Measurements from ENCODE around the gene AK4. TPM values are rescaled to one million over a fixed set of nuclear protein-coding genes. Genes with fewer than 3 reads are reported as not detected.

Gene AK4
- total and polyA plus RNA-seq, 2 of the 4 experiments (the other 2 are of a cell fraction): 12.4 to 30.3 TPM

GRCh38 chr1:65207317-65207716 is 59.3 kb downstream of the AK4 start:
- Histone ChIP-seq H4K20me1 (ENCODE audit: insufficient read depth, low read length) (no peaks in the 10 kb centered on the region), H2BK120ac (ENCODE audit: low read depth, low read length) (no peak overlapping the region), H4K5ac (ENCODE audit: low read depth, low read length) (no peak overlapping the region), H3K14ac (replicated peaks; ENCODE audit: low read depth, low read length) (no peak overlapping the region), H2AK5ac (ENCODE audit: low read depth, low read length) (no peak overlapping the region), H3K18ac (ENCODE audit: low read depth, low read length) (no peak overlapping the region), H3K4me2 (ENCODE audit: low read depth, low read length) (no peak overlapping the region), H3K36me3 (ENCODE audit: control insufficient read depth, insufficient read depth, low read length) (no peaks in the 10 kb centered on the region), H3K9me3 (ENCODE audit: control insufficient read depth, insufficient read depth, low read length) (no peaks in the 10 kb centered on the region), H2BK15ac (ENCODE audit: low read depth, low read length) (no peak overlapping the region), H3K23ac (ENCODE audit: low read depth, low read length) (no peak overlapping the region), H3K56ac (ENCODE audit: extremely low read depth, insufficient read depth, low read length) (no peak overlapping the region), H3K27me3 (ENCODE audit: control insufficient read depth, insufficient read depth, low read length) (no peaks in the 10 kb centered on the region), H2AK9ac (replicated peaks; ENCODE audit: low read depth, low read length, poor library complexity) (no peak overlapping the region), H2BK5ac (ENCODE audit: low read depth, low read length, poor library complexity, severe bottlenecking) (no peak overlapping the region), H4K8ac (ENCODE audit: low read depth in 2 of 2, low read length in 2 of 2) (no peak overlapping the region), H2BK20ac (ENCODE audit: low read depth, low read length) (no peak overlapping the region), H3K9me1 (ENCODE audit: insufficient read depth, low read length) (no peaks in the 10 kb centered on the region), H4K91ac (ENCODE audit: insufficient read depth, low read depth, low read length) (no peak overlapping the region), H3K4ac (ENCODE audit: low read depth, low read length) (no peak overlapping the region), H3K27ac (ENCODE audit: insufficient read depth, low read length) (no peak overlapping the region), H3K4me1 (ENCODE audit: control insufficient read depth, insufficient read depth, low read length) (no peaks in the 10 kb centered on the region; the same call in 1 of the 2 replicates), H2AFZ (replicated peaks; ENCODE audit: low read length, poor library complexity) (no peak overlapping the region), H3K9ac (ENCODE audit: low read depth, low read length) (no peak overlapping the region), H3K4me3 (ENCODE audit: insufficient read depth, low read depth, low read length) (no peak overlapping the region), H3K79me1 (ENCODE audit: low read depth in 1 of 2, low read length in 2 of 2) (peaks cover 0 to 13% of the 10 kb centered on the region in 2 experiments; a peak in 2 of 4 replicates)
- no TSS peak for BruUV-seq (replicated peaks)
- dilution Hi-C loops (cut with HindIII; ENCODE audit: low sequenced_read_pairs, unreplicated experiment) (no loop called here), in situ Hi-C loops (cut with MboI; ENCODE audit: low sequenced_read_pairs) (loop anchor here (5.0 kb wide), 1 partner anchor 140 kb away; no protein-coding TSS in a partner anchor), intact Hi-C loops (cut with micrococcal nuclease) (no loop called here)
- ChIA-PET POLR2A (ENCODE audit: unreplicated experiment) (no interaction called here), CTCF (interaction anchor here (0.7 to 2.6 kb wide), 2 partner anchors 480 to 483 kb away, joined by 6 to 7 read pairs; no protein-coding TSS in a partner anchor)
- TF ChIP-seq CTCF (conservative IDR thresholded peaks at IDR 0.05; ENCODE audit: low read depth, low read length) (no peak), ELK1 (IDR thresholded peaks at IDR 0.05; ENCODE audit: borderline replicate concordance, low read depth, low read length) (no peak), RCOR1 (IDR thresholded peaks at IDR 0.05; ENCODE audit: insufficient replicate concordance, low read length) (no peak), MAZ (IDR thresholded peaks at IDR 0.05; ENCODE audit: borderline replicate concordance, low read depth, low read length) (no peak), CEBPB (IDR thresholded peaks at IDR 0.05; ENCODE audit: low read depth, low read length) (no peak), MAFK (IDR thresholded peaks at IDR 0.05; ENCODE audit: low read depth, low read length) (no peak), CHD1 (IDR thresholded peaks at IDR 0.05; ENCODE audit: low read depth, low read length) (no peak), NFE2L2 (IDR thresholded peaks at IDR 0.05; ENCODE audit: low read depth, low read length) (no peak), RFX5 (IDR thresholded peaks at IDR 0.05; ENCODE audit: low read depth, low read length) (no peak), USF2 (IDR thresholded peaks at IDR 0.05; ENCODE audit: low read depth, low read length) (no peak), POLR2A (IDR thresholded peaks at IDR 0.05; ENCODE audit: low read depth, low read length) (no peak), BHLHE40 (IDR thresholded peaks at IDR 0.05; ENCODE audit: low read depth, low read length) (no peak)
- ATAC-seq (ENCODE audit: low read depth) (no peak), DNase-seq (peak; percentile 17)
- WGBS, 2 experiments (ENCODE audit: extremely low coverage in 2 of 2, insufficient read length in 1 of 2): no CpG with 5 or more reads among the region's 4 CpGs

Data from IMR-90 (cell line).